ENCODE measurements around the gene KCNS3. TPM values are rescaled to one million over a fixed set of nuclear protein-coding genes. Genes with fewer than 3 reads are reported as not detected.

KCNS3 gene
- total and polyA plus RNA-seq, 9 of the 15 experiments (the other 6 are each of a cell fraction or from before 2014, with no cell fraction given): 0.01 to 0.75 (median 0.25) TPM

GRCh38 chr2:17864676-17865075 is 13.8 kb upstream of the KCNS3 start:
- no peaks in the 10 kb centered on the region for H3K79me2 ChIP-seq (ENCODE audit: control insufficient read depth, insufficient read depth, low read length)
- ATAC-seq (no peak), FAIRE-seq (no peak), DNase-seq (ENCODE audit: extremely low read depth in 1 of 4, low spot score in 3 of 4) (no peak)
- no peak overlapping the region for H3K4me3 ChIP-seq
- POLR2A ChIA-PET: interaction anchor here (0.8 kb wide), 1 partner anchor 1974 kb away, joined by 5 read pairs; no protein-coding TSS in a partner anchor
- WGBS (ENCODE audit: insufficient coverage, low coverage, missing lambda C conversion rate): 13% methylated on average over 1 of the region's 1 CpG
- no peaks in the 10 kb centered on the region for H3K27me3 ChIP-seq (ENCODE audit: control insufficient read depth in 2 of 2, insufficient read depth in 2 of 2, low read length in 2 of 2)
- H3K9me1 ChIP-seq (ENCODE audit: control insufficient read depth, insufficient read depth, low read length): no peaks in the 10 kb centered on the region
- H4K20me1 ChIP-seq (replicated peaks; ENCODE audit: control insufficient read depth, insufficient read depth, low read length): no peaks in the 10 kb centered on the region
- H3K4me1 ChIP-seq (replicated peaks in 1 of 2; ENCODE audit: control insufficient read depth in 2 of 2, insufficient read depth in 2 of 2, low read length in 2 of 2): no peaks in the 10 kb centered on the region; a peak in 1 of 5 replicates
- no TSS peak for BruUV-seq (replicated peaks)
- in situ Hi-C loops (cut with MboI): no loop called here
- no peak overlapping the region for H3K27ac ChIP-seq (ENCODE audit: extremely low read depth, low read depth, low read length)
- H3K4me2 ChIP-seq (ENCODE audit: insufficient read depth, low read length): no peak overlapping the region
- H3K9me3 ChIP-seq (replicated peaks; ENCODE audit: control insufficient read depth, insufficient read depth, low read depth, low read length): no peaks in the 10 kb centered on the region
- CTCF ChIA-PET (ENCODE audit: low intra/inter-chr PET ratio): no interaction called here
- TF ChIP-seq HNRNPK (IDR thresholded peaks at IDR 0.05; ENCODE audit: low read depth, low read length, poor library complexity, severe bottlenecking) (no peak), CTBP1 (IDR thresholded peaks at IDR 0.05; ENCODE audit: borderline replicate concordance) (no peak), SUPT5H (IDR thresholded peaks at IDR 0.05) (no peak), ZNF740 (CRISPR knock-in tag; IDR thresholded peaks at IDR 0.05) (no peak), ZNF740 (tag; IDR thresholded peaks at IDR 0.05) (no peak)
- H2AFZ ChIP-seq (ENCODE audit: low read depth, low read length): no peak overlapping the region
- H3K9ac ChIP-seq (ENCODE audit: insufficient read depth in 1 of 2, low read depth in 2 of 2, low read length in 2 of 2): no peak overlapping the region
- intact Hi-C loops (cut with micrococcal nuclease): no loop called here
- no peaks in the 10 kb centered on the region for H3K36me3 ChIP-seq (ENCODE audit: control insufficient read depth, insufficient read depth, low read length)

GRCh38 chr2:17867133-17867532 is 11.3 kb upstream of the KCNS3 start:
- FAIRE-seq (no peak), ATAC-seq (no peak), DNase-seq (ENCODE audit: extremely low read depth in 1 of 4, low spot score in 3 of 4) (no peak)
- Histone ChIP-seq H3K27me3 (ENCODE audit: control insufficient read depth in 2 of 2, insufficient read depth in 2 of 2, low read length in 2 of 2) (no peaks in the 10 kb centered on the region), H3K4me1 (replicated peaks in 1 of 2; ENCODE audit: control insufficient read depth in 2 of 2, insufficient read depth in 2 of 2, low read length in 2 of 2) (no peaks in the 10 kb centered on the region; a peak in 1 of 5 replicates), H3K4me2 (ENCODE audit: insufficient read depth, low read length) (no peak overlapping the region), H3K9ac (ENCODE audit: insufficient read depth in 1 of 2, low read depth in 2 of 2, low read length in 2 of 2) (no peak overlapping the region), H3K9me3 (replicated peaks; ENCODE audit: control insufficient read depth, insufficient read depth, low read depth, low read length) (no peaks in the 10 kb centered on the region), H3K9me1 (ENCODE audit: control insufficient read depth, insufficient read depth, low read length) (no peaks in the 10 kb centered on the region), H3K36me3 (ENCODE audit: control insufficient read depth, insufficient read depth, low read length) (no peaks in the 10 kb centered on the region), H3K4me3 (no peak overlapping the region), H2AFZ (ENCODE audit: low read depth, low read length) (no peak overlapping the region), H3K79me2 (ENCODE audit: control insufficient read depth, insufficient read depth, low read length) (no peaks in the 10 kb centered on the region), H3K27ac (ENCODE audit: extremely low read depth, low read depth, low read length) (no peak overlapping the region), H4K20me1 (replicated peaks; ENCODE audit: control insufficient read depth, insufficient read depth, low read length) (no peaks in the 10 kb centered on the region)
- no TSS peak for BruUV-seq (replicated peaks)
- TF ChIP-seq SRF (CRISPR knock-in tag; IDR thresholded peaks at IDR 0.05) (no peak), XRCC4 (IDR thresholded peaks at IDR 0.05; ENCODE audit: extremely low read depth, insufficient read depth, insufficient read length) (no peak), ZNF668 (CRISPR knock-in tag; IDR thresholded peaks at IDR 0.05) (no peak), POLR2AphosphoS2 (IDR thresholded peaks at IDR 0.05; ENCODE audit: low read length) (no peak), NFYB (IDR thresholded peaks at IDR 0.05; ENCODE audit: extremely low read depth, insufficient read length) (no peak), ZBTB17 (CRISPR knock-in tag; IDR thresholded peaks at IDR 0.05) (no peak), FOXJ2 (tag; IDR thresholded peaks at IDR 0.05) (no peak), SPI1 (IDR thresholded peaks at IDR 0.05; ENCODE audit: borderline replicate concordance, low read depth, low read length) (no peak)
- ChIA-PET CTCF (ENCODE audit: low intra/inter-chr PET ratio) (no interaction called here), POLR2A (no interaction called here)
- WGBS (ENCODE audit: insufficient coverage, low coverage, missing lambda C conversion rate): 5% methylated on average over 2 of the region's 2 CpGs
- in situ Hi-C loops (cut with MboI): no loop called here
- intact Hi-C loops (cut with micrococcal nuclease): no loop called here
